IMR-90 (cell line): ENCODE measurements around the gene TBC1D23. TPM values are rescaled to one million over a fixed set of nuclear protein-coding genes. Genes with fewer than 3 reads are reported as not detected.

Source experiments
- ATAC-seq: fragments of 200-7000 bp; cut with Tn5 transposase; 2 replicates; pipeline ENCODE4 v1.9.1; 2020; ENCODE audit warnings: low read depth, mild to moderate bottlenecking, moderate library complexity
- BruUV-seq: library from RNA; stranded (reverse); fragments of 400-500 nt; replicated peaks from 2 replicates; lab custom pipeline; 2021; lab: Mats Ljungman, UMichigan
- CTCF ChIA-PET: fragments of 300-600 bp; formaldehyde crosslinking; extraction: SDS; loops from one replicate; lab custom pipeline; 2021; ENCODE audit warnings: antibody characterized with exemption; lab: Yijun Ruan, JAX
- POLR2A ChIA-PET: fragments of 300-600 bp; sonication (Branson Sonifier 250); formaldehyde crosslinking; loops from one replicate; lab custom pipeline; 2022; ENCODE audit warnings: antibody characterized with exemption; ENCODE audit not compliant: unreplicated experiment; lab: Charles Lee
- DNase-seq: peaks from one replicate; pipeline ENCODE4 v3.0.0; 2013
- H2AFZ ChIP-seq: replicated peaks from 2 replicates; pipeline ENCODE3; 2013; ENCODE audit warnings: low read length, mild to moderate bottlenecking; ENCODE audit not compliant: poor library complexity
- H2AK5ac ChIP-seq: 2 replicates; pipeline ENCODE4 v1.6.1; 2013; ENCODE audit warnings: low read depth, low read length, inconsistent platforms
- H2AK9ac ChIP-seq: replicated peaks from 2 replicates; pipeline ENCODE3; 2013; ENCODE audit warnings: mild to moderate bottlenecking, low read depth, low read length, moderate library complexity; ENCODE audit not compliant: poor library complexity
- H2BK120ac ChIP-seq: 2 replicates; pipeline ENCODE4 v1.6.1; 2013; ENCODE audit warnings: low read depth, low read length, inconsistent platforms
- H2BK15ac ChIP-seq: 3 replicates; pipeline ENCODE4 v1.6.1; 2013; ENCODE audit warnings: low read depth, low read length, inconsistent platforms
- H2BK20ac ChIP-seq: 2 replicates; pipeline ENCODE4 v1.6.1; 2013; ENCODE audit warnings: low read depth, mild to moderate bottlenecking, inconsistent platforms, low read length, moderate library complexity
- H2BK5ac ChIP-seq: 2 replicates; pipeline ENCODE4 v1.6.1; 2013; ENCODE audit warnings: mild to moderate bottlenecking, low read depth, low read length, inconsistent platforms; ENCODE audit not compliant: poor library complexity, severe bottlenecking
- H3K14ac ChIP-seq: replicated peaks from 2 replicates; pipeline ENCODE4 v1.6.1; 2013; ENCODE audit warnings: low read depth, low read length, inconsistent platforms
- H3K18ac ChIP-seq: 2 replicates; pipeline ENCODE4 v1.6.1; 2013; ENCODE audit warnings: low read depth, low read length, control low read depth
- H3K23ac ChIP-seq: 2 replicates; pipeline ENCODE4 v1.6.1; 2013; ENCODE audit warnings: low read depth, low read length, inconsistent platforms
- H3K27ac ChIP-seq: 2 replicates; pipeline ENCODE4 v1.5.1; 2013; ENCODE audit warnings: mild to moderate bottlenecking, control low read depth, low read length; ENCODE audit not compliant: insufficient read depth
- H3K27me3 ChIP-seq: 2 replicates; pipeline ENCODE4 v1.6.1; 2013; ENCODE audit warnings: low read length; ENCODE audit not compliant: control insufficient read depth, insufficient read depth
- H3K36me3 ChIP-seq: 2 replicates; pipeline ENCODE4 v1.6.1; 2013; ENCODE audit warnings: low read length, mixed read lengths; ENCODE audit not compliant: control insufficient read depth, insufficient read depth
- H3K4ac ChIP-seq: 2 replicates; pipeline ENCODE4 v1.6.1; 2013; ENCODE audit warnings: low read depth, low read length, inconsistent platforms
- H3K4me1 ChIP-seq: 2 replicates; pipeline ENCODE4 v1.6.1; 2013; ENCODE audit warnings: low read length, mixed read lengths; ENCODE audit not compliant: control insufficient read depth, insufficient read depth
- H3K4me2 ChIP-seq: 2 replicates; pipeline ENCODE4 v1.6.1; 2013; ENCODE audit warnings: low read depth, mild to moderate bottlenecking, control low read depth, low read length, moderate library complexity
- H3K4me3 ChIP-seq: 2 replicates; pipeline ENCODE4 v1.5.1; 2013; ENCODE audit warnings: low read depth, mild to moderate bottlenecking, control low read depth, low read length, moderate library complexity; ENCODE audit not compliant: insufficient read depth
- H3K56ac ChIP-seq: 2 replicates; pipeline ENCODE4 v1.6.1; 2013; ENCODE audit warnings: low read length, inconsistent platforms; ENCODE audit not compliant: insufficient read depth; ENCODE audit errors: extremely low read depth
- H3K79me1 ChIP-seq, 2 experiments: 2 replicates each; pipeline ENCODE4 v1.6.1; 2013; ENCODE audit warnings: low read length in 2 of 2, inconsistent platforms in 1 of 2, low read depth in 1 of 2
- H3K9ac ChIP-seq: 2 replicates; pipeline ENCODE4 v1.6.1; 2013; ENCODE audit warnings: low read depth, low read length, control low read depth
- H3K9me1 ChIP-seq: 2 replicates; pipeline ENCODE4 v1.6.1; 2013; ENCODE audit warnings: low read length, inconsistent platforms; ENCODE audit not compliant: insufficient read depth
- H3K9me3 ChIP-seq: 2 replicates; pipeline ENCODE4 v1.6.1; 2013; ENCODE audit warnings: low read length; ENCODE audit not compliant: control insufficient read depth, insufficient read depth
- H4K20me1 ChIP-seq: 2 replicates; pipeline ENCODE4 v1.6.1; 2013; ENCODE audit warnings: low read length, inconsistent platforms; ENCODE audit not compliant: insufficient read depth
- H4K5ac ChIP-seq: 2 replicates; pipeline ENCODE4 v1.6.1; 2013; ENCODE audit warnings: mild to moderate bottlenecking, low read depth, low read length, control low read depth
- H4K8ac ChIP-seq, 2 experiments: 2 replicates each; pipeline ENCODE4 v1.6.1; 2013; ENCODE audit warnings: low read depth in 2 of 2, low read length in 2 of 2, control low read depth in 1 of 2, inconsistent platforms in 1 of 2
- H4K91ac ChIP-seq: 2 replicates; pipeline ENCODE4 v1.6.1; 2013; ENCODE audit warnings: low read depth, low read length, inconsistent platforms; ENCODE audit not compliant: insufficient read depth
- BHLHE40 ChIP-seq: fragments of 150-350 bp; IDR thresholded peaks from 2 replicates; pipeline ENCODE4 v1.6.1; 2016; ENCODE audit warnings: mild to moderate bottlenecking, low read depth, low read length
- CEBPB ChIP-seq: IDR thresholded peaks from 2 replicates; pipeline ENCODE4 v1.6.1; 2012; ENCODE audit warnings: low read depth, low read length, improper control_type of control experiment
- CHD1 ChIP-seq: IDR thresholded peaks from 2 replicates; pipeline ENCODE4 v1.6.1; 2012; ENCODE audit warnings: low read depth, low read length, improper control_type of control experiment
- ELK1 ChIP-seq: fragments of 150-350 bp; IDR thresholded peaks from 2 replicates; pipeline ENCODE4 v1.6.1; 2016; ENCODE audit warnings: low read depth, mild to moderate bottlenecking, low read length, moderate library complexity, borderline replicate concordance
- FOS ChIP-seq: fragments of 150-350 bp; IDR thresholded peaks from 2 replicates; pipeline ENCODE4 v1.6.1; 2016; ENCODE audit warnings: low read depth, low read length
- MAFK ChIP-seq: IDR thresholded peaks from 2 replicates; pipeline ENCODE4 v1.6.1; 2012; ENCODE audit warnings: low read depth, low read length, improper control_type of control experiment
- MAZ ChIP-seq: IDR thresholded peaks from 2 replicates; pipeline ENCODE4 v1.6.1; 2012; ENCODE audit warnings: low read depth, mild to moderate bottlenecking, low read length, improper control_type of control experiment, moderate library complexity, borderline replicate concordance
- MXI1 ChIP-seq: IDR thresholded peaks from 2 replicates; pipeline ENCODE4 v1.6.1; 2012; ENCODE audit warnings: low read depth, mild to moderate bottlenecking, low read length, moderate library complexity, borderline replicate concordance
- NFE2L2 ChIP-seq: fragments of 150-350 bp; IDR thresholded peaks from 2 replicates; pipeline ENCODE4 v1.6.1; 2016; ENCODE audit warnings: low read depth, mild to moderate bottlenecking, low read length
- POLR2A ChIP-seq: IDR thresholded peaks from 2 replicates; pipeline ENCODE4 v1.6.1; 2012; ENCODE audit warnings: mild to moderate bottlenecking, low read depth, low read length
- RAD21 ChIP-seq: IDR thresholded peaks from 2 replicates; pipeline ENCODE4 v1.6.1; 2012; ENCODE audit warnings: low read length, improper control_type of control experiment
- RCOR1 ChIP-seq: IDR thresholded peaks from 2 replicates; pipeline ENCODE4 v1.6.1; 2012; ENCODE audit warnings: mild to moderate bottlenecking, low read length, improper control_type of control experiment; ENCODE audit not compliant: insufficient replicate concordance
- RFX5 ChIP-seq: IDR thresholded peaks from 2 replicates; pipeline ENCODE4 v1.8.0; 2012; ENCODE audit warnings: low read depth, mild to moderate bottlenecking, low read length, moderate library complexity
- SMC3 ChIP-seq: fragments of 150-350 bp; IDR thresholded peaks from 2 replicates; pipeline ENCODE4 v1.6.1; 2016; ENCODE audit warnings: low read depth, mild to moderate bottlenecking, antibody characterized with exemption, low read length, moderate library complexity
- WGBS, 2 experiments: methylation state at CpG; one replicate each; pipeline versions ENCODE4 v1.1.5 to v1.1.7; 2013; ENCODE audit warnings: missing lambda C conversion rate in 2 of 2; ENCODE audit not compliant: insufficient read length in 1 of 2; ENCODE audit errors: extremely low coverage in 2 of 2; 5-methylcytosine and 5-hydroxymethylcytosine counted together
- dilution Hi-C: fragments of 300-500 bp; cut with HindIII; formaldehyde crosslinking; loops from one replicate; pipeline ENCODE4 v1.14.3; 2018; ENCODE audit warnings: low sequenced_read_pairs; ENCODE audit not compliant: unreplicated experiment
- in situ Hi-C: fragments of 300-500 bp; cut with MboI; formaldehyde crosslinking; loops from 3 replicates; pipeline ENCODE4 v1.14.3; 2019; ENCODE audit warnings: low sequenced_read_pairs, inconsistent platforms, mixed read lengths
- intact Hi-C: fragments of 100-400 bp; cut with micrococcal nuclease; formaldehyde crosslinking; loops from 2 replicates; pipeline ENCODE4 v1.10.0; 2022
- polyA plus RNA-seq, 3 experiments: library from polyadenylated mRNA; depleted of rRNA; stranded (reverse); fragments of >200 nt; gene quantifications; 2 replicates each; pipeline ENCODE4 v1.2.3, GENCODE V29; 2012; ENCODE audit warnings: low replicate concordance in 1 of 3
- total RNA-seq: library from RNA; depleted of rRNA; stranded (reverse); fragments of >200 nt; gene quantifications from 2 replicates; pipeline ENCODE4 v1.2.3, GENCODE V29; 2012
- TF ChIP-seq, protein P1 (sequence below): conservative IDR thresholded peaks from 2 replicates; pipeline ENCODE4 v1.5.1; 2012; ENCODE audit warnings: mild to moderate bottlenecking, low read depth, low read length, improper control_type of control experiment

The TBC1D23 gene
- total and polyA plus RNA-seq, 2 of the 4 experiments (the other 2 are of a cell fraction), result 21.2 to 67.0 TPM

- Histone ChIP-seq H2AFZ (no peak overlapping the region), H3K4me2 (no peak overlapping the region), H3K56ac (no peak overlapping the region), H4K91ac (no peak overlapping the region), H2AK9ac (no peak overlapping the region), H3K9me1 (0 out of 2 replicates have a peak, but pooled peaks cover 2% of the 10 kb centered on the region), H4K20me1 (no peaks in the 10 kb centered on the region), H3K4ac (no peak overlapping the region), H3K9ac (no peak overlapping the region), H2BK5ac (no peak overlapping the region), H3K27ac (no peak overlapping the region), H3K23ac (no peak overlapping the region), H3K14ac (no peak overlapping the region), H3K18ac (no peak overlapping the region), H2BK15ac (no peak overlapping the region), H3K27me3 (no peaks in the 10 kb centered on the region), H3K36me3 (peaks cover 24% of the 10 kb centered on the region), H3K4me1 (no peaks in the 10 kb centered on the region), H2AK5ac (no peak overlapping the region), H2BK20ac (no peak overlapping the region), H3K79me1 (no peaks in the 10 kb centered on the region; a peak in 1 of 4 replicates), H3K9me3 (peaks cover 4% of the 10 kb centered on the region), H2BK120ac (no peak overlapping the region), H3K4me3 (no peak overlapping the region), H4K8ac (no peak overlapping the region), H4K5ac (no peak overlapping the region)
- ChIA-PET CTCF (interaction anchor here (0.6 kb wide), 1 partner anchor 1132 kb away, joined by 4 read pairs; no protein-coding TSS in a partner anchor), POLR2A (no interaction called here)
- WGBS, 2 experiments, result 100% methylated on average over 3 of the region's 4 CpGs; no CpG with 5 or more reads in 1 of the 2 experiments
- dilution Hi-C loops, result no loop called here
- no peak for ATAC-seq
- intact Hi-C loops, result no loop called here
- BruUV-seq, result no TSS peak
- in situ Hi-C loops, result no loop called here
- no peak for DNase-seq
- TF ChIP-seq FOS (no peak), CEBPB (no peak), BHLHE40 (no peak), RFX5 (no peak), MAFK (no peak), ELK1 (no peak), NFE2L2 (no peak), RAD21 (no peak), SMC3 (no peak), CHD1 (no peak), RCOR1 (no peak), POLR2A (no peak), MAZ (no peak), MXI1 (no peak)
- TF ChIP-seq, protein P1, sequence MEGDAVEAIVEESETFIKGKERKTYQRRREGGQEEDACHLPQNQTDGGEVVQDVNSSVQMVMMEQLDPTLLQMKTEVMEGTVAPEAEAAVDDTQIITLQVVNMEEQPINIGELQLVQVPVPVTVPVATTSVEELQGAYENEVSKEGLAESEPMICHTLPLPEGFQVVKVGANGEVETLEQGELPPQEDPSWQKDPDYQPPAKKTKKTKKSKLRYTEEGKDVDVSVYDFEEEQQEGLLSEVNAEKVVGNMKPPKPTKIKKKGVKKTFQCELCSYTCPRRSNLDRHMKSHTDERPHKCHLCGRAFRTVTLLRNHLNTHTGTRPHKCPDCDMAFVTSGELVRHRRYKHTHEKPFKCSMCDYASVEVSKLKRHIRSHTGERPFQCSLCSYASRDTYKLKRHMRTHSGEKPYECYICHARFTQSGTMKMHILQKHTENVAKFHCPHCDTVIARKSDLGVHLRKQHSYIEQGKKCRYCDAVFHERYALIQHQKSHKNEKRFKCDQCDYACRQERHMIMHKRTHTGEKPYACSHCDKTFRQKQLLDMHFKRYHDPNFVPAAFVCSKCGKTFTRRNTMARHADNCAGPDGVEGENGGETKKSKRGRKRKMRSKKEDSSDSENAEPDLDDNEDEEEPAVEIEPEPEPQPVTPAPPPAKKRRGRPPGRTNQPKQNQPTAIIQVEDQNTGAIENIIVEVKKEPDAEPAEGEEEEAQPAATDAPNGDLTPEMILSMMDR, result no peak
Measured at GRCh38 chr3:100360757-100361496, 100.1 kb downstream of the TBC1D23 start.
